Measurements from ENCODE around the gene FN3K. TPM values are rescaled to one million over a fixed set of nuclear protein-coding genes. Genes with fewer than 3 reads are reported as not detected.
A peak's percentile ranks its signal among the peaks of the same experiment; 100 is the strongest.

The FN3K gene
- total and polyA plus RNA-seq, 2 of the 8 experiments (the other 6 are each of a cell fraction or from before 2014, with no cell fraction given): 0.88 to 14.2 TPM

DNA sequence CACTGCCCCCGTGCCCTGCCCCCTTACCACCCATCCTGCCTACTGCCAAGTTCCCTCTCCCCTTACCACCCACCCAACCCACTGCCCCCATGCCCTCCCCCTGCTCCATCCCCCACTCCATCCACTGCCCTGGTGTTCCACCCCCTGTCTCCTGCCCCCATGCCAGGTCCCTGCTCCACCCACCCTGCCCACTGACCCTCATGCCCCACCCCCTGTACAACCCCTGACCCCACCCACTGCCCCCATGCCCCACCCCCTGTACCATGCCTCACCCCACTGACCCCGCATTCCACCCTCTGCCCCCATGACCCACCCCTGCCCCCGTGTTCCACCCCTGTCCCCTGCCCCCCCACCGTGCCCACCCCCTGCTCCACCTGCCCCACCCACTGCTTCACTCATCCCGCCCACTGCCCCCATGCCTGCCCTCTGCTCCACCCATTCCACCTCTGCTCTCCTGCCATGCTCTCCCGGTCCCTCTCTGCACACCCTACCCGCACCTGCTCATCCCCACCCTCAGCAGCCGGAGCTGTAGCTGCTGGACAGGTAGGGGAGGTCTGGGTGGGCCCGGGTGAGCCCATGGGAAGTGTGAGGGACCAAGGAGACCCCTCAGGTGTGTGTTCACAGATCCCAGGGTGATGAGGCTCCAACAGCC is 26.3 kb upstream of the FN3K start:
- no peak overlapping the region for H3K56ac ChIP-seq (replicated peaks; ENCODE audit: insufficient read length, low read depth, low read length)
- CTCF ChIA-PET (ENCODE audit: partially characterized antibody): interaction anchor here (0.5 to 1.6 kb wide), 9 partner anchors 13 to 1401 kb away, joined by 3 to 5 read pairs (median 3); no protein-coding TSS in a partner anchor
- peak overlapping the region; percentile 54 for H4K91ac ChIP-seq (replicated peaks; ENCODE audit: insufficient read length, low read length)
- H3K36me3 ChIP-seq (ENCODE audit: control insufficient read depth in 2 of 4, insufficient read depth in 4 of 4, low read length in 3 of 4): no peaks in the 10 kb centered on the region
- 73% methylated on average over 4 of the region's 9 CpGs; no CpG with 5 or more reads in 1 of the 2 experiments for WGBS, 2 experiments (ENCODE audit: extremely low coverage in 1 of 2, insufficient coverage in 1 of 2, insufficient read length in 1 of 2, insufficient replicate concordance in 2 of 2, low coverage in 1 of 2, low lambda C conversion rate in 2 of 2, missing lambda C conversion rate in 1 of 2)
- H3K14ac ChIP-seq (ENCODE audit: insufficient read length): no peak overlapping the region
- no peak overlapping the region for H3K18ac ChIP-seq (ENCODE audit: extremely low read depth, low read length)
- no peak overlapping the region for H2AFZ ChIP-seq (ENCODE audit: low read length)
- no peaks in the 10 kb centered on the region for H3K79me1 ChIP-seq (ENCODE audit: low read depth, low read length)
- no peak overlapping the region for H3K4me3 ChIP-seq (ENCODE audit: extremely low read depth in 1 of 4, insufficient read depth in 2 of 4, low read depth in 3 of 4, low read length in 4 of 4)
- DNase-seq (ENCODE audit: low read depth in 1 of 2, low spot score in 2 of 2) (no peak), FAIRE-seq (no peak)
- no peak overlapping the region for H2BK5ac ChIP-seq (ENCODE audit: low read depth, low read length)
- no peak overlapping the region for H4K5ac ChIP-seq (ENCODE audit: insufficient read length, low read depth, low read length)
- H3K27me3 ChIP-seq (replicated peaks in 1 of 4; ENCODE audit: control insufficient read depth in 3 of 4, extremely low read depth in 1 of 4, insufficient read depth in 3 of 4, low read length in 3 of 4): 0 out of 7 replicates have a peak, but pooled peaks cover 0 to 2% (median 0%) of the 10 kb centered on the region in 4 experiments
- H4K20me1 ChIP-seq (replicated peaks in 1 of 2; ENCODE audit: control insufficient read depth in 1 of 2, insufficient read depth in 2 of 2, low read length in 2 of 2): no peaks in the 10 kb centered on the region
- no peaks in the 10 kb centered on the region for H3K9me3 ChIP-seq (ENCODE audit: insufficient read depth in 2 of 2, low read depth in 1 of 2, low read length in 1 of 2)
- no peak overlapping the region for H3K4me2 ChIP-seq (ENCODE audit: insufficient read depth in 1 of 2, low read depth in 2 of 2, low read length in 2 of 2)
- H3K27ac ChIP-seq (ENCODE audit: low read depth, low read length): no peak overlapping the region
- POLR2A ChIA-PET (ENCODE audit: partially characterized antibody): interaction anchor here (0.7 kb wide), 1 partner anchor 52 kb away, joined by 4 read pairs; no protein-coding TSS in a partner anchor
- no peaks in the 10 kb centered on the region for H3K79me2 ChIP-seq (ENCODE audit: control insufficient read depth in 1 of 2, insufficient read depth in 2 of 2, low read length in 2 of 2)
- H2BK120ac ChIP-seq (replicated peaks; ENCODE audit: low read depth, low read length): no peak overlapping the region
- no peaks in the 10 kb centered on the region for H3K23me2 ChIP-seq (ENCODE audit: low read depth, low read length)
- no peak overlapping the region for H2BK20ac ChIP-seq (ENCODE audit: low read length)
- TF ChIP-seq CTBP2 (IDR thresholded peaks at IDR 0.05; ENCODE audit: borderline replicate concordance, insufficient read depth, insufficient read length, low read length) (no peak), NANOG (IDR thresholded peaks at IDR 0.05; ENCODE audit: insufficient read depth, low read depth, low read length, poor library complexity, severe bottlenecking) (no peak), CHD2 (IDR thresholded peaks at IDR 0.05; ENCODE audit: low read length) (no peak), POLR2A (IDR thresholded peaks at IDR 0.05; ENCODE audit: control extremely low read depth in 1 of 2, low read depth in 2 of 2, low read length in 2 of 2) (no peak), MAFK (IDR thresholded peaks at IDR 0.05; ENCODE audit: low read depth, low read length) (no peak), JUND (IDR thresholded peaks at IDR 0.05; ENCODE audit: low read length) (no peak), CEBPB (IDR thresholded peaks at IDR 0.05; ENCODE audit: low read depth, low read length) (no peak), NRF1 (IDR thresholded peaks at IDR 0.05; ENCODE audit: low read depth, low read length) (no peak), GABPA (IDR thresholded peaks at IDR 0.05; ENCODE audit: borderline replicate concordance, insufficient read depth, low read length) (no peak), KDM1A (IDR thresholded peaks at IDR 0.05; ENCODE audit: borderline replicate concordance, low read length) (no peak)
- TF ChIP-seq, protein P1, sequence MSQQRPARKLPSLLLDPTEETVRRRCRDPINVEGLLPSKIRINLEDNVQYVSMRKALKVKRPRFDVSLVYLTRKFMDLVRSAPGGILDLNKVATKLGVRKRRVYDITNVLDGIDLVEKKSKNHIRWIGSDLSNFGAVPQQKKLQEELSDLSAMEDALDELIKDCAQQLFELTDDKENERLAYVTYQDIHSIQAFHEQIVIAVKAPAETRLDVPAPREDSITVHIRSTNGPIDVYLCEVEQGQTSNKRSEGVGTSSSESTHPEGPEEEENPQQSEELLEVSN (IDR thresholded peaks at IDR 0.05): no peak
- H2BK15ac ChIP-seq (ENCODE audit: low read length): peak overlapping the region; percentile 46; the same call in 1 of the 2 replicates
- H3K23ac ChIP-seq (ENCODE audit: insufficient read length): no peak overlapping the region
- no peak overlapping the region for H4K8ac ChIP-seq (ENCODE audit: extremely low read depth, insufficient read depth, low read length)
- no peak overlapping the region for H3K4ac ChIP-seq (replicated peaks; ENCODE audit: insufficient read length, low read depth, low read length)
- 0 out of 2 replicates have a peak overlapping the region, but pooled peaks have one; percentile 48 for H2AK5ac ChIP-seq (ENCODE audit: low read depth, low read length)
- H3K4me1 ChIP-seq (replicated peaks in 1 of 4; ENCODE audit: control insufficient read depth in 3 of 4, insufficient read depth in 4 of 4, low read length in 3 of 4): no peaks in the 10 kb centered on the region
- no peak overlapping the region for H3K9ac ChIP-seq (replicated peaks in 1 of 4; ENCODE audit: extremely low read depth in 1 of 4, low read depth in 3 of 4, low read length in 3 of 4)
- no peak overlapping the region for H2BK12ac ChIP-seq (ENCODE audit: low read depth, low read length)

Measured in H1 (cell line).